Measurements from ENCODE around the gene DHX15. TPM values are rescaled to one million over a fixed set of nuclear protein-coding genes. Genes with fewer than 3 reads are reported as not detected.

The DHX15 gene
- total RNA-seq, 1 donor from 2014 or later: 93.2 TPM

- H3K27me3 ChIP-seq (ENCODE audit: low read depth): no peaks in the 10 kb centered on the region
- H3K4me3 ChIP-seq: no peak overlapping the region
- no peak overlapping the region for H3K27ac ChIP-seq
- DNase-seq (no peak), ATAC-seq (no peak)
- H3K4me1 ChIP-seq: peaks cover 60% of the 10 kb centered on the region
- TF ChIP-seq CTCF (IDR thresholded peaks at IDR 0.05): no peak
- H3K9me3 ChIP-seq: no peaks in the 10 kb centered on the region
- H3K36me3 ChIP-seq: peaks cover 73% of the 10 kb centered on the region
- intact Hi-C loops (cut with DNase I): no loop called here
These were observed 10.1 kb downstream of the DHX15 start for GRCh38 chr4:24574236-24574635.

GRCh38 chr4:24573582-24573981, 10.8 kb downstream of the DHX15 start:
- Histone ChIP-seq H3K4me3 (no peak overlapping the region), H3K27ac (no peak overlapping the region), H3K27me3 (ENCODE audit: low read depth) (no peaks in the 10 kb centered on the region), H3K36me3 (peaks cover 73% of the 10 kb centered on the region), H3K4me1 (peaks cover 55% of the 10 kb centered on the region), H3K9me3 (no peaks in the 10 kb centered on the region)
- DNase-seq (no peak), ATAC-seq (no peak)
- no peak for TF ChIP-seq CTCF (IDR thresholded peaks at IDR 0.05)
- intact Hi-C loops (cut with DNase I): no loop called here

- Histone ChIP-seq H3K27ac (no peak overlapping the region), H3K9me3 (no peaks in the 10 kb centered on the region), H3K36me3 (peaks cover 67% of the 10 kb centered on the region), H3K27me3 (ENCODE audit: low read depth) (no peaks in the 10 kb centered on the region), H3K4me1 (peaks cover 41% of the 10 kb centered on the region), H3K4me3 (no peak overlapping the region)
- intact Hi-C loops (cut with DNase I): no loop called here
- DNase-seq (no peak), ATAC-seq (no peak)
- no peak for TF ChIP-seq CTCF (IDR thresholded peaks at IDR 0.05)
These were observed 13.6 kb downstream of the DHX15 start for GRCh38 chr4:24570574-24571236.

GRCh38 chr4:24570172-24570571, 14.2 kb downstream of the DHX15 start:
- TF ChIP-seq CTCF (IDR thresholded peaks at IDR 0.05): no peak
- Histone ChIP-seq H3K27me3 (ENCODE audit: low read depth) (no peaks in the 10 kb centered on the region), H3K4me1 (peaks cover 41% of the 10 kb centered on the region), H3K27ac (no peak overlapping the region), H3K4me3 (no peak overlapping the region), H3K9me3 (no peaks in the 10 kb centered on the region), H3K36me3 (peaks cover 61% of the 10 kb centered on the region)
- DNase-seq: no peak
- intact Hi-C loops (cut with DNase I): no loop called here
- no peak for ATAC-seq

GRCh38 chr4:24569662-24570061, 14.7 kb downstream of the DHX15 start:
- Histone ChIP-seq H3K4me1 (peaks cover 41% of the 10 kb centered on the region), H3K27ac (no peak overlapping the region), H3K4me3 (no peak overlapping the region), H3K36me3 (peaks cover 56% of the 10 kb centered on the region), H3K9me3 (no peaks in the 10 kb centered on the region), H3K27me3 (ENCODE audit: low read depth) (no peaks in the 10 kb centered on the region)
- ATAC-seq (no peak), DNase-seq (no peak)
- no peak for TF ChIP-seq CTCF (IDR thresholded peaks at IDR 0.05)
- intact Hi-C loops (cut with DNase I): no loop called here
